Measurements from ENCODE around the gene GALNT18. TPM values are rescaled to one million over a fixed set of nuclear protein-coding genes. Genes with fewer than 3 reads are reported as not detected.

Gene GALNT18
- total RNA-seq, 1 donor from 2014 or later, result 2.1 TPM

- Mint-ChIP-seq H3K27ac (no peak overlapping the region), H3K9me3 (ENCODE audit: low read depth) (no peaks in the 10 kb centered on the region), H3K36me3 (ENCODE audit: insufficient read depth) (no peaks in the 10 kb centered on the region), H3K27me3 (peaks cover 5% of the 10 kb centered on the region), H3K4me1 (ENCODE audit: low read depth) (peaks cover 23% of the 10 kb centered on the region), H3K4me3 (ENCODE audit: low read depth) (no peak overlapping the region)
- no peak for TF ChIP-seq CTCF (IDR thresholded peaks at IDR 0.05; ENCODE audit: unreplicated experiment)
- no peak for DNase-seq (ENCODE audit: low spot score, unreplicated experiment)
Measured at GRCh38 chr11:11290354-11290753, 331.5 kb downstream of the GALNT18 start.

GRCh38 chr11:11289669-11290068, 332.1 kb downstream of the GALNT18 start:
- DNase-seq (ENCODE audit: low spot score, unreplicated experiment), result no peak
- Mint-ChIP-seq H3K9me3 (ENCODE audit: low read depth) (no peaks in the 10 kb centered on the region), H3K27ac (no peak overlapping the region), H3K4me1 (ENCODE audit: low read depth) (peaks cover 22% of the 10 kb centered on the region), H3K36me3 (ENCODE audit: insufficient read depth) (no peaks in the 10 kb centered on the region), H3K4me3 (ENCODE audit: low read depth) (no peak overlapping the region), H3K27me3 (peaks cover 5% of the 10 kb centered on the region)
- no peak for TF ChIP-seq CTCF (IDR thresholded peaks at IDR 0.05; ENCODE audit: unreplicated experiment)

GRCh38 chr11:11288972-11289616, 332.7 kb downstream of the GALNT18 start:
- H3K4me1 Mint-ChIP-seq (ENCODE audit: low read depth), result peaks cover 24% of the 10 kb centered on the region

GRCh38 chr11:11284481-11284880, 337.3 kb downstream of the GALNT18 start:
- Mint-ChIP-seq H3K27me3 (peaks cover 2% of the 10 kb centered on the region), H3K9me3 (ENCODE audit: low read depth) (no peaks in the 10 kb centered on the region), H3K36me3 (ENCODE audit: insufficient read depth) (no peaks in the 10 kb centered on the region), H3K27ac (no peak overlapping the region), H3K4me3 (ENCODE audit: low read depth) (no peak overlapping the region), H3K4me1 (ENCODE audit: low read depth) (peaks cover 13% of the 10 kb centered on the region)
- TF ChIP-seq CTCF (IDR thresholded peaks at IDR 0.05; ENCODE audit: unreplicated experiment), result no peak
- DNase-seq (ENCODE audit: low spot score, unreplicated experiment), result no peak

More at GRCh38 chr11:11288972-11289616, 332.7 kb downstream of the GALNT18 start:
- Mint-ChIP-seq H3K9me3 (ENCODE audit: low read depth) (no peaks in the 10 kb centered on the region), H3K36me3 (ENCODE audit: insufficient read depth) (no peaks in the 10 kb centered on the region), H3K4me3 (ENCODE audit: low read depth) (no peak overlapping the region), H3K27ac (no peak overlapping the region), H3K27me3 (peaks cover 5% of the 10 kb centered on the region)
- no peak for DNase-seq (ENCODE audit: low spot score, unreplicated experiment)
- no peak for TF ChIP-seq CTCF (IDR thresholded peaks at IDR 0.05; ENCODE audit: unreplicated experiment)

- H3K36me3 Mint-ChIP-seq (ENCODE audit: insufficient read depth), result no peaks in the 10 kb centered on the region
- peaks cover 13% of the 10 kb centered on the region for H3K4me1 Mint-ChIP-seq (ENCODE audit: low read depth)
- no peaks in the 10 kb centered on the region for H3K9me3 Mint-ChIP-seq (ENCODE audit: low read depth)
Measured at GRCh38 chr11:11281626-11282025, 340.2 kb downstream of the GALNT18 start.

More at GRCh38 chr11:11281626-11282025, 340.2 kb downstream of the GALNT18 start:
- Mint-ChIP-seq H3K4me3 (ENCODE audit: low read depth) (no peak overlapping the region), H3K27ac (no peak overlapping the region), H3K27me3 (no peaks in the 10 kb centered on the region)
- DNase-seq (ENCODE audit: low spot score, unreplicated experiment), result no peak
- TF ChIP-seq CTCF (IDR thresholded peaks at IDR 0.05; ENCODE audit: unreplicated experiment), result no peak

All from progenitor cell of endocrine pancreas (in vitro differentiated cells).